Caco-2 (cell line): ENCODE data around the gene ZNF556. TPM values are rescaled to one million over a fixed set of nuclear protein-coding genes. Genes with fewer than 3 reads are reported as not detected.
A peak's percentile ranks its signal among the peaks of the same experiment; 100 is the strongest.
"Not testable (repeated sequence)": the region's sequence is repeated elsewhere in the genome, so short reads cannot be mapped to it uniquely, and the experiment has no call there.

Experiments used
- BruUV-seq: library from RNA; stranded (reverse); fragments of 400-500 nt; replicated peaks from 2 replicates; lab custom pipeline; 2021; lab: Mats Ljungman, UMichigan
- CTCF ChIA-PET: fragments of 300-600 bp; sonication (Branson Sonifier 250); formaldehyde crosslinking; loops from one replicate; lab custom pipeline; 2022; ENCODE audit warnings: antibody characterized with exemption; lab: Charles Lee
- POLR2A ChIA-PET: fragments of 300-600 bp; sonication (Branson Sonifier 250); formaldehyde crosslinking; loops from one replicate; lab custom pipeline; 2022; ENCODE audit warnings: antibody characterized with exemption; lab: Charles Lee
- DNase-seq, 2 experiments: peaks; one replicate each; pipeline versions ENCODE4 v3.0.0 to v3.0.0-alpha.2; 2020 to 2022
- H3K27me3 ChIP-seq: replicated peaks from 2 replicates; pipeline ENCODE4 v1.6.0; 2011; ENCODE audit warnings: low read length; ENCODE audit not compliant: control insufficient read depth, insufficient read depth
- H3K36me3 ChIP-seq: 2 replicates; pipeline ENCODE4 v1.5.1; 2011; ENCODE audit warnings: low read length; ENCODE audit not compliant: control insufficient read depth, insufficient read depth
- H3K4me1 ChIP-seq: fragments of 250-450 bp; sonication (Bioruptor Pico); 2 replicates; pipeline ENCODE4 v1.5.1; 2020; ENCODE audit warnings: mild to moderate bottlenecking
- H3K4me3 ChIP-seq: 2 replicates; pipeline ENCODE4 v1.5.1; 2011; ENCODE audit warnings: low read depth, mild to moderate bottlenecking, control low read depth, low read length
- H3K9me3 ChIP-seq: fragments of 250-450 bp; sonication (Bioruptor Pico); 2 replicates; pipeline ENCODE4 v1.5.1; 2020; ENCODE audit warnings: mild to moderate bottlenecking, moderate library complexity
- H3K27ac Mint-ChIP-seq: one replicate; pipeline ENCODE4 v1.8.0; 2022; ENCODE audit warnings: mixed read lengths; ENCODE audit not compliant: unreplicated experiment
- H3K27me3 Mint-ChIP-seq: one replicate; pipeline ENCODE4 v1.8.0; 2022; ENCODE audit warnings: mixed read lengths; ENCODE audit not compliant: insufficient read depth, unreplicated experiment
- H3K36me3 Mint-ChIP-seq: one replicate; pipeline ENCODE4 v1.8.0; 2022; ENCODE audit warnings: mild to moderate bottlenecking, mixed read lengths; ENCODE audit not compliant: insufficient read depth, unreplicated experiment
- H3K4me1 Mint-ChIP-seq: one replicate; pipeline ENCODE4 v1.8.0; 2022; ENCODE audit warnings: low read depth, mixed read lengths; ENCODE audit not compliant: unreplicated experiment
- H3K4me3 Mint-ChIP-seq: one replicate; pipeline ENCODE4 v1.8.0; 2022; ENCODE audit warnings: mild to moderate bottlenecking, moderate library complexity, mixed read lengths; ENCODE audit not compliant: unreplicated experiment
- H3K9me3 Mint-ChIP-seq: one replicate; pipeline ENCODE4 v1.8.0; 2022; ENCODE audit warnings: mixed read lengths; ENCODE audit not compliant: unreplicated experiment
- intact Hi-C: fragments of 100-400 bp; cut with micrococcal nuclease; formaldehyde crosslinking; loops from one replicate; pipeline ENCODE4 v1.10.0; 2022; ENCODE audit not compliant: unreplicated experiment
- total RNA-seq: library from RNA; stranded (reverse); gene quantifications from 2 replicates; pipeline ENCODE4 v1.2.3, GENCODE V29; 2022
- TF ChIP-seq, protein P1 (sequence below), 2 experiments: fragments of 200-600 bp in 1 of 2; IDR thresholded peaks; 1 replicate in 1 of 2; 2 replicates in 1 of 2; pipeline versions ENCODE4 v1.5.1 to v1.8.0; 2011 to 2022; ENCODE audit warnings: antibody characterized with exemption in 1 of 2, control low read depth in 1 of 2, inconsistent platforms in 1 of 2, low read depth in 1 of 2, low read length in 1 of 2, mild to moderate bottlenecking in 1 of 2, moderate library complexity in 1 of 2; ENCODE audit not compliant: insufficient read depth in 1 of 2, severe bottlenecking in 1 of 2, unreplicated experiment in 1 of 2

The ZNF556 gene
- total RNA-seq, 1 experiment from 2014 or later = 0.57 TPM

DNA sequence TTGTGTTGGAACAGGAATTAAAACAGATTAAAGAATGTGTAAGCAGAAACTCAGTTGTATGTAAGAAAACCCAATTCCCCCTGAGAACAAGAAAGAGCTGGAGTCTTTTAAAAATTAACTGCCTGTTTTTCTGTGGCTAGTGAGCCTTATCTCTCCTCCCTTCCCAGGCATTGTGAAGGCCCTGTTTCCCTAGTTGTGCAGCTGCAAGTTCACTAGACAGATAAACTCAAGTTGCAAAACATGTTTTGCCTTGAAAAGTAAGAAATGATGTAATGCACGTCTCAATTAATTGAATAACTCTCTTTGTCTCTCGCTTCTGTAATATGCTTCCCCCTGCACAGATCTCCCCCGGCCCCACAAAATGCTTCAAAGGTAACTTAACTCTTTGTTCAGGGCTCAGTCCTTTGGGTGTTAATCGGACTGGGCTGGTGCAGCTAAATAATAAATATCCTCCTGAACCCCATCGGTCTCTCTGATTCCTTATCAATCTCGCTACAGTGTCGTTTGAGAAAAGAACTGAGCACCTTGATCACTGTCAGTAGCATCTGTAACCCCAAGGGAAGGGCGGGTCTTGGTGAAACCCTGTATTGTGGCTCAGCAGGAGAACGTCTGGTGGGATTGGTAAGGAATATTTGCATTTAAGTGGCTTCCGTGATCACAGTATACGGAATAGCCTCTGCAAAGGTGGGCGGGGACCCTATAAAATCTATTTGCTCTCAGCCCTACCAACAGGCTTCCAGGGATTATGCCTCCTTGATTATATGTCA is 1.6 kb upstream of the ZNF556 start:
- Mint-ChIP-seq H3K27ac (no peak overlapping the region), H3K4me1 (peaks cover 6% of the 10 kb centered on the region), H3K9me3 (peaks cover 21% of the 10 kb centered on the region), H3K27me3 (no peaks in the 10 kb centered on the region), H3K36me3 (peaks cover 10% of the 10 kb centered on the region), H3K4me3 (no peak overlapping the region)
- no TSS peak for BruUV-seq
- intact Hi-C loops = no loop called here
- ChIA-PET POLR2A (no interaction called here), CTCF (interaction anchor here (0.6 kb wide), 1 partner anchor 22 kb away, joined by 3 read pairs; no protein-coding TSS in a partner anchor)
- H3K36me3 ChIP-seq = no peaks in the 10 kb centered on the region
- H3K4me1 ChIP-seq = no peaks in the 10 kb centered on the region
- TF ChIP-seq, protein P1, sequence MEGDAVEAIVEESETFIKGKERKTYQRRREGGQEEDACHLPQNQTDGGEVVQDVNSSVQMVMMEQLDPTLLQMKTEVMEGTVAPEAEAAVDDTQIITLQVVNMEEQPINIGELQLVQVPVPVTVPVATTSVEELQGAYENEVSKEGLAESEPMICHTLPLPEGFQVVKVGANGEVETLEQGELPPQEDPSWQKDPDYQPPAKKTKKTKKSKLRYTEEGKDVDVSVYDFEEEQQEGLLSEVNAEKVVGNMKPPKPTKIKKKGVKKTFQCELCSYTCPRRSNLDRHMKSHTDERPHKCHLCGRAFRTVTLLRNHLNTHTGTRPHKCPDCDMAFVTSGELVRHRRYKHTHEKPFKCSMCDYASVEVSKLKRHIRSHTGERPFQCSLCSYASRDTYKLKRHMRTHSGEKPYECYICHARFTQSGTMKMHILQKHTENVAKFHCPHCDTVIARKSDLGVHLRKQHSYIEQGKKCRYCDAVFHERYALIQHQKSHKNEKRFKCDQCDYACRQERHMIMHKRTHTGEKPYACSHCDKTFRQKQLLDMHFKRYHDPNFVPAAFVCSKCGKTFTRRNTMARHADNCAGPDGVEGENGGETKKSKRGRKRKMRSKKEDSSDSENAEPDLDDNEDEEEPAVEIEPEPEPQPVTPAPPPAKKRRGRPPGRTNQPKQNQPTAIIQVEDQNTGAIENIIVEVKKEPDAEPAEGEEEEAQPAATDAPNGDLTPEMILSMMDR (IDR thresholded peaks at IDR 0.05; ENCODE audit: insufficient read depth in 1 of 2, low read depth in 1 of 2, low read length in 1 of 2, severe bottlenecking in 1 of 2, unreplicated experiment in 1 of 2) = no peak
- no peak for DNase-seq
- H3K27me3 ChIP-seq = no peaks in the 10 kb centered on the region
- no peak overlapping the region for H3K4me3 ChIP-seq
- H3K9me3 ChIP-seq = no peaks in the 10 kb centered on the region

DNA sequence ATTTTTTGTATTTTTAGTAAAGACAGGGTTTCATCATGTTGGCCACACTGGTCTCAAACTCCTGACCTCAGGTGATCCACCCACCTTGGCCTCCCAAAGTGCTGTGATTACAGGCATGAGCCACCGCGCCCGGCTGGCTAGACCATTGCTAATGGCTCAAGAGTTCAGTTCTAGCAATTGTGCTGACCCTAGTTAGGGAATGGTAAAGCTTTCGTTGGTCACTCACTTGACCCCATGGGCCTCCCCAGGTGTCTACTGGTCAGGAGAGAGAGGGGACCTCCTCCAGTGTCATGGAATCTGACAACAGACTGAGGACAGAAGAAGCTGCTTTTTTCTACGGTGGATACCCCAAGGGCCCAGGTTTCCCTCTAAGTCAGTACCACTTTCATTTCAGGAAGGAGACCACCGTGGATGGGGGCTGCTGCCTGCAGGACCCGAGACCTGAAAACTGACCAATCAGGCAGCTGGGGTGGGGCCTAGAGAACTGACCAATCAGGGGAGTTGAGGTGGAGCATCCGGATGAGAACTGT is 575 bp upstream of the ZNF556 start:
- Histone ChIP-seq H3K27me3 (no peaks in the 10 kb centered on the region), H3K36me3 (no peaks in the 10 kb centered on the region), H3K4me3 (no peak overlapping the region), H3K9me3 (no peaks in the 10 kb centered on the region), H3K4me1 (no peaks in the 10 kb centered on the region)
- peaks cover 30% of the 10 kb centered on the region for H3K9me3 Mint-ChIP-seq
- POLR2A ChIA-PET = interaction anchor here (1.0 to 1.2 kb wide), 2 partner anchors 25 to 34 kb away, joined by 5 to 7 read pairs; partner anchors contain the start of genes ZNF555 and ZNF57
- H3K36me3 Mint-ChIP-seq = peaks cover 10% of the 10 kb centered on the region
- peak overlapping the region; percentile 77 for H3K4me3 Mint-ChIP-seq
- TF ChIP-seq, protein P1 (IDR thresholded peaks at IDR 0.05; ENCODE audit: insufficient read depth in 1 of 2, low read depth in 1 of 2, low read length in 1 of 2, severe bottlenecking in 1 of 2, unreplicated experiment in 1 of 2) = no peak
- intact Hi-C loops = no loop called here
- DNase-seq = no peak
- H3K27ac Mint-ChIP-seq = peak overlapping the region; percentile 82
- CTCF ChIA-PET = interaction anchor here (0.7 to 1.2 kb wide), 2 partner anchors 21 to 76 kb away, joined by 3 to 4 read pairs; no protein-coding TSS in a partner anchor
- H3K4me1 Mint-ChIP-seq = peaks cover 6% of the 10 kb centered on the region
- H3K27me3 Mint-ChIP-seq = no peaks in the 10 kb centered on the region
- BruUV-seq = no TSS peak

DNA sequence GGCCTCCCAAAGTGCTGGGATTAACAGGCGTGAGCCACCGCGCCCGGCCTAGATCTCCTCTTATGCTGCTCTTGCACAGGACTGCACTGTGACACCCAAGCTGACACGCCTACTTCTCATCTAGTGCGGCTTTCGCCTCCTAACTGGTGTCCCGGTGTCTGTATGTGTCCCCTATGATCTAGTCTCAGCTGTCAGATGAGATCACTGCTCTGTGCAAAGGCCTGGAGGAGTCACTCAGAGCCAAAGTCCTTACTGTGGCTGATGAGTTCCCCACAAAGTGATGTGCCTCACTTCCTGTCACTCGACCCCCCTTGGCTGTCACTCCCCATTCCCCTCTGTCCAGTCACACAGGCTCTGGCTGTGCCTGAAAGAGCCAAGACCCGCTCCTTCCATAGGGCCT is 2.5 kb downstream of the ZNF556 start:
- Mint-ChIP-seq H3K9me3 (peaks cover 37% of the 10 kb centered on the region), H3K27ac (no peak overlapping the region), H3K27me3 (no peaks in the 10 kb centered on the region), H3K4me3 (no peak overlapping the region), H3K4me1 (peaks cover 6% of the 10 kb centered on the region), H3K36me3 (peaks cover 10% of the 10 kb centered on the region)
- Histone ChIP-seq H3K27me3 (no peaks in the 10 kb centered on the region), H3K36me3 (no peaks in the 10 kb centered on the region), H3K9me3 (no peaks in the 10 kb centered on the region), H3K4me3 (no peak overlapping the region), H3K4me1 (no peaks in the 10 kb centered on the region)
- CTCF ChIA-PET = interaction anchor here (1.4 kb wide), 1 partner anchor 31 kb away, joined by 3 read pairs; the partner anchor contains the start of gene ZNF57
- no TSS peak for BruUV-seq
- TF ChIP-seq, protein P1 (IDR thresholded peaks at IDR 0.05; ENCODE audit: insufficient read depth in 1 of 2, low read depth in 1 of 2, low read length in 1 of 2, severe bottlenecking in 1 of 2, unreplicated experiment in 1 of 2) = no peak
- POLR2A ChIA-PET = no interaction called here
- DNase-seq = no peak
- intact Hi-C loops = no loop called here

DNA sequence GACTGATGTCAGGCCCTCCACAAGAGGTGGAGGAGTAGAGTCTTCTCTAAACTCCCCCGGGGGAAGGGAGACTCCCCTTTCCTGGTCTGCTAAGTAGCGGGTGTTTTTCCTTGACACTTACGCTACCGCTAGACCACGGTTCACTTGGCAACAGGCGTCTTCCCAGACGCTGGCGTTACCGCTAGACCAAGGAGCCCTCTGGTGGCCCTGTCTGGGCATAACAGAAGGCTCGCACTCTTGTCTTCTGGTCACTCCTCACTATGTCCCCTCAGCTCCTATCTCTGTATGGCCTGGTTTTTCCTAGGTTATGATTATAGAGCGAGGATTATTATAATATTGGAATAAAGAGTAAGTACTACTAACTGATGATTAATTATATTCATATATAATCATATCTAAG is 5.0 kb downstream of the ZNF556 start:
- H3K4me1 ChIP-seq, H3K9me3 ChIP-seq, H3K36me3 Mint-ChIP-seq, POLR2A ChIA-PET, H3K4me3 Mint-ChIP-seq, BruUV-seq, H3K27ac Mint-ChIP-seq, H3K4me1 Mint-ChIP-seq, intact Hi-C loops, H3K27me3 ChIP-seq, H3K4me3 ChIP-seq, DNase-seq, H3K27me3 Mint-ChIP-seq, H3K36me3 ChIP-seq: not testable (repeated sequence)
- CTCF ChIA-PET = interaction anchor here (0.6 to 1.0 kb wide), 2 partner anchors 210 to 224 kb away, joined by 3 read pairs; no protein-coding TSS in a partner anchor
- H3K9me3 Mint-ChIP-seq = peaks cover 29% of the 10 kb centered on the region
